Kidney (tissue), 14 donors: ENCODE results near the gene DICER1. TPM values are rescaled to one million over a fixed set of nuclear protein-coding genes. Genes with fewer than 3 reads are reported as not detected.

Experiments used
- DNase-seq, 5 donors: peaks; one replicate each; pipeline ENCODE4 v3.0.0-alpha.2; 2013 to 2020
- FAIRE-seq: peaks from 2 replicates; lab custom pipeline; 2012; peaks lifted over from hg19 to GRCh38; lab: Jason Lieb, UNC
- H3K27ac ChIP-seq, 2 donors: one replicate each; pipeline ENCODE4 v1.7.0; 2013; ENCODE audit warnings: low read depth in 2 of 2, low read length in 2 of 2, inconsistent platforms in 1 of 2
- H3K27me3 ChIP-seq: one replicate; pipeline ENCODE4 v1.7.1; 2013; ENCODE audit warnings: low read length, inconsistent platforms; ENCODE audit not compliant: control insufficient read depth, insufficient read depth
- H3K36me3 ChIP-seq, 3 donors: one replicate each; pipeline versions ENCODE4 v1.7.0 to v1.7.1; 2013; ENCODE audit warnings: low read length in 3 of 3, control low read depth in 1 of 3, inconsistent platforms in 1 of 3; ENCODE audit not compliant: insufficient read depth in 3 of 3, control insufficient read depth in 2 of 3
- H3K4me1 ChIP-seq, 3 donors: one replicate each; pipeline versions ENCODE4 v1.7.0 to v1.7.1; 2013; ENCODE audit warnings: low read length in 3 of 3, inconsistent platforms in 1 of 3, low read depth in 1 of 3; ENCODE audit not compliant: control insufficient read depth in 2 of 3, insufficient read depth in 2 of 3
- H3K4me3 ChIP-seq, 3 donors: one replicate each; pipeline versions ENCODE4 v1.7.0 to v1.8.1; 2013; ENCODE audit warnings: low read length in 3 of 3, control low read depth in 1 of 3, inconsistent platforms in 1 of 3
- H3K9ac ChIP-seq, 3 donors: one replicate each; pipeline versions ENCODE4 v1.7.0 to v1.7.1; 2013; ENCODE audit warnings: low read length in 3 of 3, control low read depth in 1 of 3, inconsistent platforms in 1 of 3
- H3K9me3 ChIP-seq, 3 donors: one replicate each; pipeline versions ENCODE4 v1.7.0 to v1.7.1; 2013; ENCODE audit warnings: low read length in 3 of 3, control low read depth in 1 of 3, inconsistent platforms in 1 of 3; ENCODE audit not compliant: control insufficient read depth in 2 of 3, insufficient read depth in 1 of 3
- intact Hi-C: fragments of 100-400 bp; cut with DNase I; formaldehyde crosslinking; loops from one replicate; pipeline ENCODE4 v1.11.1; 2022
- polyA plus RNA-seq: library from polyadenylated mRNA; stranded (reverse); fragments of 350-450 nt; fragmentation: Illumina TruSeq; extraction: RNeasy Lipid Tissue Mini Kit (QIAGEN cat#74804); gene quantifications from one replicate; pipeline ENCODE4 v1.2.3, GENCODE V29; 2014; ENCODE audit warnings: low read depth, low replicate concordance; ENCODE audit not compliant: insufficient read depth
- total RNA-seq: library from RNA; stranded (reverse); fragmentation: NEBNext Ultra II Directional; extraction: Animal tissue kit (Norgen Biotek cat#: 25700); gene quantifications from one replicate; pipeline ENCODE4 v1.2.1, GENCODE V29; 2021
- TF ChIP-seq, protein P1 (sequence below): IDR thresholded peaks from 3 replicates; pipeline ENCODE4 v1.5.1; 2012; ENCODE audit warnings: mild to moderate bottlenecking, moderate library complexity, borderline replicate concordance; ENCODE audit not compliant: insufficient read depth; ENCODE audit errors: extremely low read depth
- donor health status: control.
- donor health status: control.
- donor health status: control.
- donor health status: control.
- donor health status: control.
- donor health status: DM: yes; HTN: yes; CAD: no.
- donor health status: Normal renal cell carcinoma (clear cell type).

Gene DICER1
- total and polyA plus RNA-seq, 2 donors from 2014 or later: 6.0 to 83.6 TPM

- Histone ChIP-seq H3K9me3 (no peaks in the 10 kb centered on the region), H3K36me3 (no peaks in the 10 kb centered on the region), H3K4me3 (peak overlapping the region in 1 of 3 donors; percentile 10), H3K27me3 (no peaks in the 10 kb centered on the region), H3K27ac (peak overlapping the region; percentile 85), H3K4me1 (peaks cover 7 to 45% (median 37%) of the 10 kb centered on the region in 3 donors), H3K9ac (peak overlapping the region in 1 of 3 donors; percentile 17)
- TF ChIP-seq, protein P1, sequence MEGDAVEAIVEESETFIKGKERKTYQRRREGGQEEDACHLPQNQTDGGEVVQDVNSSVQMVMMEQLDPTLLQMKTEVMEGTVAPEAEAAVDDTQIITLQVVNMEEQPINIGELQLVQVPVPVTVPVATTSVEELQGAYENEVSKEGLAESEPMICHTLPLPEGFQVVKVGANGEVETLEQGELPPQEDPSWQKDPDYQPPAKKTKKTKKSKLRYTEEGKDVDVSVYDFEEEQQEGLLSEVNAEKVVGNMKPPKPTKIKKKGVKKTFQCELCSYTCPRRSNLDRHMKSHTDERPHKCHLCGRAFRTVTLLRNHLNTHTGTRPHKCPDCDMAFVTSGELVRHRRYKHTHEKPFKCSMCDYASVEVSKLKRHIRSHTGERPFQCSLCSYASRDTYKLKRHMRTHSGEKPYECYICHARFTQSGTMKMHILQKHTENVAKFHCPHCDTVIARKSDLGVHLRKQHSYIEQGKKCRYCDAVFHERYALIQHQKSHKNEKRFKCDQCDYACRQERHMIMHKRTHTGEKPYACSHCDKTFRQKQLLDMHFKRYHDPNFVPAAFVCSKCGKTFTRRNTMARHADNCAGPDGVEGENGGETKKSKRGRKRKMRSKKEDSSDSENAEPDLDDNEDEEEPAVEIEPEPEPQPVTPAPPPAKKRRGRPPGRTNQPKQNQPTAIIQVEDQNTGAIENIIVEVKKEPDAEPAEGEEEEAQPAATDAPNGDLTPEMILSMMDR: no peak
- intact Hi-C loops: no loop called here
- DNase-seq (peak; percentile 44 to 87 (median 66)), FAIRE-seq (no peak)
Observed at GRCh38 chr14:95185033-95185766, 27.9 kb upstream of the DICER1 start.

DNA sequence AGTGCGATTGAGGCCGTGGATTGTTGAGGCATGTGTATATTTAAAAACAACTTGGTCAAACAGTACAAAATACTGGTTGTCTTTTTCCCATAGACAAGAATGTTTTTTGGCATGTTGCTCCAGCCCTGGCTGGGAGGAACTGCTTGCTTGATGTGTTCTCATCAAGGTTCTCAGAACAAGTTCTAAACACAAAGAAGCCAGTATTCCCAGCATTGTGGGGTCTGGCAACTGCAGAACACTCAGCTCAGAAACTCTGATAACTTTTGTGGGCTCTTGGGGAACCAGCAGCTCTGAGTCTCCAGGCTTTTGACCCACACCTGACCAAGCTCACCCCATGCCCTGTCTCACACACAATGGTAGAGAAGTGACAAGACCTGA is 27.1 kb upstream of the DICER1 start:
- no peaks in the 10 kb centered on the region for H3K27me3 ChIP-seq
- peak overlapping the region; percentile 71 to 85 for H3K27ac ChIP-seq
- FAIRE-seq (no peak), DNase-seq (no peak)
- H3K4me1 ChIP-seq: peaks cover 7 to 42% (median 34%) of the 10 kb centered on the region in 3 donors
- H3K4me3 ChIP-seq: no peak overlapping the region
- intact Hi-C loops: no loop called here
- H3K36me3 ChIP-seq: no peaks in the 10 kb centered on the region
- H3K9me3 ChIP-seq: no peaks in the 10 kb centered on the region
- peak overlapping the region in 1 of 3 donors; percentile 27 for H3K9ac ChIP-seq
- TF ChIP-seq, protein P1: no peak

DNA sequence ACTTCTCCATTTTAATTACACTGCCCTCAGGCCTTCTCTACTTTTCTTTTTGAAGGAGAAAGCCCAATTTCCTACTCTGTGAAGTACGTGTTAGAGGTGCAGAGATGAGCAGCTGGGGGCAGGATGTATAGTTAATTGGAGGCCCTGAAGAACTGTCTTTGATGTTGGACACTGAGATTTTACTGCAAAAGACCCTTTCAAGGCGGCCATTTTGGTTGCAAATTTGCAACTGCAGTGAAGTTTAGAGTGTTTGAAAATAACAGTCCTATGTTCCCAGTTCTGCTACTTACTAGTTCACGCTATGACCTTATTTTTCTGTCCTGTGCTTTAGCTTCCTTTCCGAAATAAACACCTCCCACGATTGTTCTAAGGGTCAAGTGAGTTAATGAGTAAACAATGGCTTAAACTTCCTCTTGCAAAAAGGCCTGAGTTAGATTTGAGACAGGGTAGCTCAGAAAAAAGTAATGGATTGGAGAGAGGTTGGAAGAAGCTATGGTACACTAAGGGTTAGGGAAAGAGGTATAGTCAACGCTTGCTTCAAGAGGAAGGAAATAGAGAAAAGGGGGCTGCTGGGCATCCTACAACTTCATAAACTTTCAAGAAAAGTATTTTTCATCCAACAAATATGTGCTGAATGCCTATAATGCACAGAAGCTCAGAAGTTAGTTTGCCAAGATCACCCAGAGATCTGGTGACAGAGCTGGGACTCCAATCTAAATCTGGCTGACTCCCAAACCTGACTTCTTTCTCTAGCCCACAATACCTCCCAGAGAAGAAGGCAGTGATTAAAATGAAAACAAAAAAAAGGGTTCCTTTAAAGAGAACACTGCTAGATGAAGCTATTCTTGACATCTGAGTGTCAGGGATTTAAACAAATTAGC is 26.4 kb upstream of the DICER1 start:
- intact Hi-C loops: no loop called here
- peak; percentile 42 for FAIRE-seq
- Histone ChIP-seq H3K4me3 (peak overlapping the region in 1 of 3 donors; percentile 9), H3K4me1 (peaks cover 7 to 42% (median 34%) of the 10 kb centered on the region in 3 donors), H3K27ac (peak overlapping the region; percentile 71 to 85), H3K9ac (peak overlapping the region in 1 of 3 donors; percentile 51), H3K27me3 (no peaks in the 10 kb centered on the region), H3K9me3 (no peaks in the 10 kb centered on the region), H3K36me3 (no peaks in the 10 kb centered on the region)
- TF ChIP-seq, protein P1: no peak
- peak in 1 of 5 donors; percentile 54 for DNase-seq
